ENCODE measurements around the gene DUSP8.
"Not testable (repeated sequence)": the region's sequence is repeated elsewhere in the genome, so short reads cannot be mapped to it uniquely, and the experiment has no call there.

Gene DUSP8

GRCh38 chr11:1589191-1589963 lies 17.3 kb upstream of the DUSP8 start:
- DNase-seq, result not testable (repeated sequence)

GRCh38 chr11:1586699-1587098 lies 14.6 kb upstream of the DUSP8 start:
- no peak for DNase-seq

GRCh38 chr11:1584661-1585370 lies 12.7 kb upstream of the DUSP8 start, which contains the start of gene KRTAP5-1:
TSS of gene KRTAP5-1 (minus strand) at chr11:1585283. CDS start at chr11:1585249, 34 bp downstream.
- not testable (repeated sequence) for DNase-seq

GRCh38 chr11:1582909-1583308 lies 10.8 kb upstream of the DUSP8 start:
- DNase-seq, result not testable (repeated sequence)

- DNase-seq, result no peak
These were observed 9.9 kb upstream of the DUSP8 start for GRCh38 chr11:1581976-1582375.

- no peak for DNase-seq
These were observed 4.8 kb upstream of the DUSP8 start for GRCh38 chr11:1576825-1577224.

- DNase-seq, result not testable (repeated sequence)
These were observed 3.7 kb upstream of the DUSP8 start for GRCh38 chr11:1575756-1576155.

GRCh38 chr11:1574933-1575242 lies 2.8 kb upstream of the DUSP8 start:
- no peak for DNase-seq

GRCh38 chr11:1574238-1574932 lies 2.3 kb upstream of the DUSP8 start:
- peak; percentile 21 for DNase-seq

GRCh38 chr11:1573903-1574237 lies 1.8 kb upstream of the DUSP8 start:
- DNase-seq, result no peak

- no peak for DNase-seq
These were observed 1.2 kb upstream of the DUSP8 start for GRCh38 chr11:1573077-1573902.

GRCh38 chr11:1571760-1572196 lies 293 bp downstream of the DUSP8 start:
- DNase-seq, result no peak

- no peak for DNase-seq
These were observed 943 bp downstream of the DUSP8 start for GRCh38 chr11:1570896-1571759.

- no peak for DNase-seq
These were observed 1.6 kb downstream of the DUSP8 start for GRCh38 chr11:1570531-1570895.

GRCh38 chr11:1570001-1570453 lies 2.0 kb downstream of the DUSP8 start:
- no peak for DNase-seq

GRCh38 chr11:1569251-1569780 lies 2.8 kb downstream of the DUSP8 start:
- DNase-seq, result no peak

- DNase-seq, result peak; percentile 16
These were observed 3.6 kb downstream of the DUSP8 start for GRCh38 chr11:1568441-1568911.

GRCh38 chr11:1567721-1568100 lies 4.4 kb downstream of the DUSP8 start:
- DNase-seq, result no peak

- DNase-seq, result no peak
These were observed 4.9 kb downstream of the DUSP8 start for GRCh38 chr11:1567052-1567720.

GRCh38 chr11:1566381-1567051 lies 5.6 kb downstream of the DUSP8 start:
- DNase-seq, result no peak

GRCh38 chr11:1565904-1566247 lies 6.2 kb downstream of the DUSP8 start:
- DNase-seq, result no peak
